Measurements from ENCODE around the gene AMT. TPM values are rescaled to one million over a fixed set of nuclear protein-coding genes. Genes with fewer than 3 reads are reported as not detected.

AMT gene
- total and polyA plus RNA-seq, 2 of the 13 experiments (the other 11 are each of a cell fraction or from before 2014, with no cell fraction given), result 35.3 to 59.0 TPM

GRCh38 chr3:49454458-49454857 is 32.2 kb upstream of the AMT start (continued):
- TF ChIP-seq, protein P1, sequence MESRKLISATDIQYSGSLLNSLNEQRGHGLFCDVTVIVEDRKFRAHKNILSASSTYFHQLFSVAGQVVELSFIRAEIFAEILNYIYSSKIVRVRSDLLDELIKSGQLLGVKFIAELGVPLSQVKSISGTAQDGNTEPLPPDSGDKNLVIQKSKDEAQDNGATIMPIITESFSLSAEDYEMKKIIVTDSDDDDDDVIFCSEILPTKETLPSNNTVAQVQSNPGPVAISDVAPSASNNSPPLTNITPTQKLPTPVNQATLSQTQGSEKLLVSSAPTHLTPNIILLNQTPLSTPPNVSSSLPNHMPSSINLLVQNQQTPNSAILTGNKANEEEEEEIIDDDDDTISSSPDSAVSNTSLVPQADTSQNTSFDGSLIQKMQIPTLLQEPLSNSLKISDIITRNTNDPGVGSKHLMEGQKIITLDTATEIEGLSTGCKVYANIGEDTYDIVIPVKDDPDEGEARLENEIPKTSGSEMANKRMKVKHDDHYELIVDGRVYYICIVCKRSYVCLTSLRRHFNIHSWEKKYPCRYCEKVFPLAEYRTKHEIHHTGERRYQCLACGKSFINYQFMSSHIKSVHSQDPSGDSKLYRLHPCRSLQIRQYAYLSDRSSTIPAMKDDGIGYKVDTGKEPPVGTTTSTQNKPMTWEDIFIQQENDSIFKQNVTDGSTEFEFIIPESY (CRISPR knock-in tag; IDR thresholded peaks at IDR 0.05), result no peak
- TF ChIP-seq ZNF329 (CRISPR knock-in tag; IDR thresholded peaks at IDR 0.05; ENCODE audit: low read depth) (no peak), SNAI1 (CRISPR knock-in tag; IDR thresholded peaks at IDR 0.05; ENCODE audit: borderline replicate concordance) (no peak), ZNF230 (CRISPR knock-in tag; IDR thresholded peaks at IDR 0.05) (peak; percentile 74; the same call in 1 of the 2 replicates), ZNF530 (CRISPR knock-in tag; IDR thresholded peaks at IDR 0.05; ENCODE audit: low read depth) (no peak), ZNF883 (CRISPR knock-in tag; IDR thresholded peaks at IDR 0.05; ENCODE audit: not compliant biosample characterization) (no peak), CBX2 (IDR thresholded peaks at IDR 0.05; ENCODE audit: low read depth, low read length) (no peak), CBX2 (CRISPR knock-in tag; IDR thresholded peaks at IDR 0.05; ENCODE audit: low read depth) (no peak), ZBTB1 (CRISPR knock-in tag; IDR thresholded peaks at IDR 0.05; ENCODE audit: borderline replicate concordance) (no peak), U2AF2 (IDR thresholded peaks at IDR 0.05; ENCODE audit: low read depth, low read length) (no peak), ZNF275 (CRISPR knock-in tag; IDR thresholded peaks at IDR 0.05; ENCODE audit: borderline replicate concordance) (no peak), KDM2A (CRISPR knock-in tag; IDR thresholded peaks at IDR 0.05; ENCODE audit: borderline replicate concordance, low read depth) (peak; percentile 20; the same call in 1 of the 2 replicates), ISL2 (CRISPR knock-in tag; IDR thresholded peaks at IDR 0.05) (no peak), MED1 (CRISPR knock-in tag; IDR thresholded peaks at IDR 0.05) (no peak), CENPT (CRISPR knock-in tag; IDR thresholded peaks at IDR 0.05; ENCODE audit: low read depth) (no peak)
- TF ChIP-seq, protein P2, sequence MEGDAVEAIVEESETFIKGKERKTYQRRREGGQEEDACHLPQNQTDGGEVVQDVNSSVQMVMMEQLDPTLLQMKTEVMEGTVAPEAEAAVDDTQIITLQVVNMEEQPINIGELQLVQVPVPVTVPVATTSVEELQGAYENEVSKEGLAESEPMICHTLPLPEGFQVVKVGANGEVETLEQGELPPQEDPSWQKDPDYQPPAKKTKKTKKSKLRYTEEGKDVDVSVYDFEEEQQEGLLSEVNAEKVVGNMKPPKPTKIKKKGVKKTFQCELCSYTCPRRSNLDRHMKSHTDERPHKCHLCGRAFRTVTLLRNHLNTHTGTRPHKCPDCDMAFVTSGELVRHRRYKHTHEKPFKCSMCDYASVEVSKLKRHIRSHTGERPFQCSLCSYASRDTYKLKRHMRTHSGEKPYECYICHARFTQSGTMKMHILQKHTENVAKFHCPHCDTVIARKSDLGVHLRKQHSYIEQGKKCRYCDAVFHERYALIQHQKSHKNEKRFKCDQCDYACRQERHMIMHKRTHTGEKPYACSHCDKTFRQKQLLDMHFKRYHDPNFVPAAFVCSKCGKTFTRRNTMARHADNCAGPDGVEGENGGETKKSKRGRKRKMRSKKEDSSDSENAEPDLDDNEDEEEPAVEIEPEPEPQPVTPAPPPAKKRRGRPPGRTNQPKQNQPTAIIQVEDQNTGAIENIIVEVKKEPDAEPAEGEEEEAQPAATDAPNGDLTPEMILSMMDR (CRISPR knock-in tag; IDR thresholded peaks at IDR 0.05), result peak; percentile 90
- TF ChIP-seq, protein P3, sequence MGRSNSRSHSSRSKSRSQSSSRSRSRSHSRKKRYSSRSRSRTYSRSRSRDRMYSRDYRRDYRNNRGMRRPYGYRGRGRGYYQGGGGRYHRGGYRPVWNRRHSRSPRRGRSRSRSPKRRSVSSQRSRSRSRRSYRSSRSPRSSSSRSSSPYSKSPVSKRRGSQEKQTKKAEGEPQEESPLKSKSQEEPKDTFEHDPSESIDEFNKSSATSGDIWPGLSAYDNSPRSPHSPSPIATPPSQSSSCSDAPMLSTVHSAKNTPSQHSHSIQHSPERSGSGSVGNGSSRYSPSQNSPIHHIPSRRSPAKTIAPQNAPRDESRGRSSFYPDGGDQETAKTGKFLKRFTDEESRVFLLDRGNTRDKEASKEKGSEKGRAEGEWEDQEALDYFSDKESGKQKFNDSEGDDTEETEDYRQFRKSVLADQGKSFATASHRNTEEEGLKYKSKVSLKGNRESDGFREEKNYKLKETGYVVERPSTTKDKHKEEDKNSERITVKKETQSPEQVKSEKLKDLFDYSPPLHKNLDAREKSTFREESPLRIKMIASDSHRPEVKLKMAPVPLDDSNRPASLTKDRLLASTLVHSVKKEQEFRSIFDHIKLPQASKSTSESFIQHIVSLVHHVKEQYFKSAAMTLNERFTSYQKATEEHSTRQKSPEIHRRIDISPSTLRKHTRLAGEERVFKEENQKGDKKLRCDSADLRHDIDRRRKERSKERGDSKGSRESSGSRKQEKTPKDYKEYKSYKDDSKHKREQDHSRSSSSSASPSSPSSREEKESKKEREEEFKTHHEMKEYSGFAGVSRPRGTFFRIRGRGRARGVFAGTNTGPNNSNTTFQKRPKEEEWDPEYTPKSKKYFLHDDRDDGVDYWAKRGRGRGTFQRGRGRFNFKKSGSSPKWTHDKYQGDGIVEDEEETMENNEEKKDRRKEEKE (IDR thresholded peaks at IDR 0.05), result no peak
- TF ChIP-seq, protein P4, sequence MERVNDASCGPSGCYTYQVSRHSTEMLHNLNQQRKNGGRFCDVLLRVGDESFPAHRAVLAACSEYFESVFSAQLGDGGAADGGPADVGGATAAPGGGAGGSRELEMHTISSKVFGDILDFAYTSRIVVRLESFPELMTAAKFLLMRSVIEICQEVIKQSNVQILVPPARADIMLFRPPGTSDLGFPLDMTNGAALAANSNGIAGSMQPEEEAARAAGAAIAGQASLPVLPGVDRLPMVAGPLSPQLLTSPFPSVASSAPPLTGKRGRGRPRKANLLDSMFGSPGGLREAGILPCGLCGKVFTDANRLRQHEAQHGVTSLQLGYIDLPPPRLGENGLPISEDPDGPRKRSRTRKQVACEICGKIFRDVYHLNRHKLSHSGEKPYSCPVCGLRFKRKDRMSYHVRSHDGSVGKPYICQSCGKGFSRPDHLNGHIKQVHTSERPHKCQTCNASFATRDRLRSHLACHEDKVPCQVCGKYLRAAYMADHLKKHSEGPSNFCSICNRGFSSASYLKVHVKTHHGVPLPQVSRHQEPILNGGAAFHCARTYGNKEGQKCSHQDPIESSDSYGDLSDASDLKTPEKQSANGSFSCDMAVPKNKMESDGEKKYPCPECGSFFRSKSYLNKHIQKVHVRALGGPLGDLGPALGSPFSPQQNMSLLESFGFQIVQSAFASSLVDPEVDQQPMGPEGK (CRISPR knock-in tag; IDR thresholded peaks at IDR 0.05), result no peak

Measured in HepG2 (cell line).